Activated B cell treated with CpG ODN at 0.5 μM for 24 hours (primary cell): ENCODE data around the gene HACD3. TPM values are rescaled to one million over a fixed set of nuclear protein-coding genes. Genes with fewer than 3 reads are reported as not detected.
"Not testable (repeated sequence)": the region's sequence is repeated elsewhere in the genome, so short reads cannot be mapped to it uniquely, and the experiment has no call there.

Source experiments
- ATAC-seq: fragments of 200-7000 bp; cut with Tn5 transposase; one replicate; pipeline ENCODE4 v1.10.0; 2021; ENCODE audit warnings: low read depth, mild to moderate bottlenecking, moderate library complexity
- CTCF ChIA-PET: fragments of 350-600 bp; sonication (Branson Sonifier 250); formaldehyde crosslinking; loops from one replicate; lab custom pipeline; 2021; ENCODE audit warnings: antibody characterized with exemption; lab: Charles Lee
- POLR2A ChIA-PET: fragments of 350-600 bp; sonication (Branson Sonifier 250); formaldehyde crosslinking; loops from one replicate; lab custom pipeline; 2021; ENCODE audit warnings: antibody characterized with exemption; lab: Charles Lee
- DNase-seq: peaks from one replicate; pipeline ENCODE4 v3.0.0; 2022
- H3K27ac Mint-ChIP-seq: one replicate; pipeline ENCODE4 v1.8.0; 2020; ENCODE audit warnings: mixed read lengths
- H3K27me3 Mint-ChIP-seq: one replicate; pipeline ENCODE4 v1.8.0; 2021; ENCODE audit warnings: mixed read lengths
- H3K36me3 Mint-ChIP-seq: one replicate; pipeline ENCODE4 v1.8.0; 2021; ENCODE audit warnings: low read depth, mixed read lengths
- H3K4me1 Mint-ChIP-seq: one replicate; pipeline ENCODE4 v1.8.0; 2021; ENCODE audit warnings: mixed read lengths
- H3K4me3 Mint-ChIP-seq: one replicate; pipeline ENCODE4 v1.8.0; 2020; ENCODE audit warnings: mild to moderate bottlenecking, mixed read lengths
- H3K9me3 Mint-ChIP-seq: one replicate; pipeline ENCODE4 v1.8.0; 2020; ENCODE audit warnings: mixed read lengths
- intact Hi-C: fragments of 100-400 bp; cut with micrococcal nuclease; formaldehyde crosslinking; loops from one replicate; pipeline ENCODE4 v1.15.1; 2024
- total RNA-seq: library from RNA; stranded (reverse); gene quantifications from 2 replicates; pipeline ENCODE4 v1.2.3, GENCODE V29; 2022
- TF ChIP-seq, protein P1 (sequence below): fragments of 200-600 bp; IDR thresholded peaks from one replicate; pipeline ENCODE4 v1.8.0; 2022; ENCODE audit warnings: antibody characterized with exemption, mild to moderate bottlenecking

HACD3 gene
- total RNA-seq, 1 donor from 2014 or later, result 11.5 TPM

DNA sequence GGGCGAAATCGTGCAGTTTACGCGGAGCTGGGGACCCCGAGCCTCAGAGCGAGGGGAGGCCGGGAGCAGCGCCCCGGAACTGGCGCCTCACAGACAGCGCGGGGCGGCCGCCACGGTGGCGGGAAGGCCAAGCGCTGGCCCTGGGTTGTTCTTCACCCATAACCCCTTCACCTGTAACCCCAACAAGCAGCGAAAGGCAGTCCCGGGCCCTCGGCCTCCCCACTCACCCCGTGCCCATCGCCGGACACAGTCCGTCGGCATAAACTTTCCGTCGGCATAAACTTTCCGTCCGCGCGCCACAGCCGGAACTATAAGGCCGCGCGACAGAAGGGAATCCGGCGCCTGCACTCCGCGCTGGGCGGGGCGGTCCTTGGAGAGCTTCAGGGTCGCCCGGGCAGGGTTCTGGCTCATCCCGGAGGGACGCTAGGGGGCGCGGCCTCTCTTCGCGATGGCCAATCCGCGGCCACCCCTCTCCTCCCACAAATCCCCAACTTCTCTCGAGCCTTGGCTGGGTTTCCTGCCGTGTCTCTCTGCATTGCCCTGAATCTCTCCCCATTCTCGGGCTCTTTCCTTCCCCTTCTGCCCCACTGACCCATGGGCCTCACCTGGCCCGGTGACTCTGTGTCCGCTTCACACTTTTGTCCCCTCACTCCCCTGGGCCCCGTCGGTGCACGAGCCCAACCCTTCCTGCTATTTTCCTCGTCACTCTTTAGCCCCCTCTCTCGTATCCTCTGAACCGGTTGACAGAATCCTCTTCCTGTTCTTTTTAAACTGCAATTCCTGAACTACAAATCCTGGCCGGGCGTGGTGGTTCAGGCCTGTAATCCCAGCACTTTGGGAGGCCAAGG is 80.8 kb downstream of the HACD3 start, which contains the start of gene INTS14:
TSS of gene INTS14 (minus strand) at position 261 of the 848 bp plus-strand sequence. CDS start 3,751 bp downstream, outside the sequence.
- Mint-ChIP-seq H3K4me3 (peak within 1 kb of the TSS; percentile 92), H3K27me3 (no peaks in the 10 kb centered on the region), H3K36me3 (peaks cover 6% of the 10 kb centered on the region), H3K9me3 (no peaks in the 10 kb centered on the region), H3K27ac (peak within 1 kb of the TSS; percentile 91), H3K4me1 (peaks cover 35% of the 10 kb centered on the region)
- DNase-seq (peak; percentile 89), ATAC-seq (peak; percentile 98)
- TF ChIP-seq, protein P1, sequence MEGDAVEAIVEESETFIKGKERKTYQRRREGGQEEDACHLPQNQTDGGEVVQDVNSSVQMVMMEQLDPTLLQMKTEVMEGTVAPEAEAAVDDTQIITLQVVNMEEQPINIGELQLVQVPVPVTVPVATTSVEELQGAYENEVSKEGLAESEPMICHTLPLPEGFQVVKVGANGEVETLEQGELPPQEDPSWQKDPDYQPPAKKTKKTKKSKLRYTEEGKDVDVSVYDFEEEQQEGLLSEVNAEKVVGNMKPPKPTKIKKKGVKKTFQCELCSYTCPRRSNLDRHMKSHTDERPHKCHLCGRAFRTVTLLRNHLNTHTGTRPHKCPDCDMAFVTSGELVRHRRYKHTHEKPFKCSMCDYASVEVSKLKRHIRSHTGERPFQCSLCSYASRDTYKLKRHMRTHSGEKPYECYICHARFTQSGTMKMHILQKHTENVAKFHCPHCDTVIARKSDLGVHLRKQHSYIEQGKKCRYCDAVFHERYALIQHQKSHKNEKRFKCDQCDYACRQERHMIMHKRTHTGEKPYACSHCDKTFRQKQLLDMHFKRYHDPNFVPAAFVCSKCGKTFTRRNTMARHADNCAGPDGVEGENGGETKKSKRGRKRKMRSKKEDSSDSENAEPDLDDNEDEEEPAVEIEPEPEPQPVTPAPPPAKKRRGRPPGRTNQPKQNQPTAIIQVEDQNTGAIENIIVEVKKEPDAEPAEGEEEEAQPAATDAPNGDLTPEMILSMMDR, result no peak
- POLR2A ChIA-PET, result interaction anchor here (0.5 to 2.7 kb wide), 27 partner anchors 8 to 1517 kb away, joined by 3 to 19 read pairs (median 4); partner anchors contain the start of genes CIAO2A, CLPX, DENND4A and DPP8
- intact Hi-C loops, result loop anchor here (1.0 to 5.0 kb wide), 6 partner anchors 20 to 886 kb away; partner anchors contain the start of genes DENND4A, DPP8, HACD3 and RAB11A
- CTCF ChIA-PET, result interaction anchor here (0.6 to 1.9 kb wide), 8 partner anchors 20 to 258 kb away, joined by 3 to 7 read pairs (median 3); partner anchors contain the start of genes HACD3 and RAB11A

DNA sequence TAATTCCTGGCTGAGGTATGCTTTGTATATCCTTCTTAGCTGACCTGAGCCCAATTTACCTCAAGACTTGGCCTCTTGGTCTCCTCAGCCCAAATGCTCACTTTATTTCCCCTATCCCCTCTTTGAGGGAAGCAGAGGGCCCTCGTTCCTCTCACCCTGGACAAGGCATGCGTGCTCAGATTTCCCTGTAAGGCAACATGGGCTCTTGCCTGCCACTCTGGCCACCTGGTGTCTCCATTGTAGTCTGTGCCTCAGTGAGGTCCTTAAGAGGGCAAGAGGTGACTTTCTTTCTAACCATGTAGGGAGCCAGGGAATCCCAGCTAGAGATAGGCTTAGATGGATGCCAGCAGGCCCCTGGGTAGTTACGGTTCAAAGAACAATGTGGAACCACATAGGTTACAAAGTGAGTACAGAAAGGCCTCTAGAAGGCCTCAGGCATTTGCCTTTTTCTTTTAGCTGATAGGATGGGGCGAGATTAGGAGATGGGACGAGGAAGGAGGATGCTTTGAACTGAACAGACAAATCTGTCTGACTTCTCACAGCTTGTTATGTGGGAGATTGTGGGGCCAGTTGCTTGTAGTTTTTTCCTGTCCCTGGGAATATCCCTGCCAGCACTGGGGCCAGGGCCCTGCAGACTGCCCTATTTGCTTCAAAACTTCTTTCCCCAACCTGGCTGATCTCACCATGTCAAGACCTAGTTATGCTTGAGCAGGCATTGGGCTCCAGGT is 81.8 kb downstream of the HACD3 start:
- POLR2A ChIA-PET, result interaction anchor here (1.2 to 2.7 kb wide), 4 partner anchors 10 to 326 kb away, joined by 3 to 19 read pairs (median 6); partner anchors contain the start of genes DPP8, PARP16 and SLC24A1

DNA sequence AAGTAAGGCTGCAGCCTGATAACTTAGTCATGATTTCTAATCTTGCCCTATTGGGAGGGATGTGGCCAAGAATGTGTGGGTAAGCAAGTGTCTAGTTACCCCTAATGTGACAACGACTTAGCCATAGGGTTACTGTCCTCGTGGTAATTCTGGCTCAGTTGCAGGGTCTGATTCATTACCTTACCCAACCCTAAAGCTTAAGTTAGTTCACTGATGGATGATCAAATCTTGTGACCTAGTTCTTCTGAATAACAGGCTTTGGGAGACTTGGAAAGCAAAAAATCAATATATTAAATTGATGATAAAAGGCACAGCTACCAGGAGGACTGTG is 82.3 kb downstream of the HACD3 start:
- TF ChIP-seq, protein P1, result no peak
- Mint-ChIP-seq H3K36me3 (peaks cover 4% of the 10 kb centered on the region), H3K4me1 (peaks cover 35% of the 10 kb centered on the region), H3K9me3 (no peaks in the 10 kb centered on the region), H3K4me3 (peak overlapping the region; percentile 24), H3K27me3 (no peaks in the 10 kb centered on the region), H3K27ac (peak overlapping the region; percentile 91)
- DNase-seq (no peak), ATAC-seq (no peak)
- CTCF ChIA-PET, result interaction anchor here (0.5 kb wide), 1 partner anchor 246 kb away, joined by 6 read pairs; no protein-coding TSS in a partner anchor
- POLR2A ChIA-PET, result interaction anchor here (2.7 kb wide), 1 partner anchor 96 kb away, joined by 19 read pairs; the partner anchor contains the start of gene DPP8
- intact Hi-C loops, result loop anchor here (5.0 kb wide), 2 partner anchors 80 to 885 kb away; partner anchors contain the start of genes HACD3 and SNAPC5

More for the DNA sequence above, 81.8 kb downstream of the HACD3 start:
- no peak for DNase-seq
- peaks cover 4% of the 10 kb centered on the region for H3K36me3 Mint-ChIP-seq
- TF ChIP-seq, protein P1, result no peak
- H3K4me1 Mint-ChIP-seq, result peaks cover 35% of the 10 kb centered on the region
- H3K27me3 Mint-ChIP-seq, result no peaks in the 10 kb centered on the region
- peak overlapping the region; percentile 91 for H3K27ac Mint-ChIP-seq
- peak overlapping the region; percentile 92 for H3K4me3 Mint-ChIP-seq
- no peaks in the 10 kb centered on the region for H3K9me3 Mint-ChIP-seq
- no peak for ATAC-seq
- intact Hi-C loops, result loop anchor here (1.0 to 5.0 kb wide), 6 partner anchors 19 to 885 kb away; partner anchors contain the start of genes DENND4A, DPP8, HACD3 and RAB11A
- CTCF ChIA-PET, result interaction anchor here (0.5 to 1.9 kb wide), 3 partner anchors 26 to 257 kb away, joined by 5 to 7 read pairs (median 6); partner anchors contain the start of gene RAB11A

DNA sequence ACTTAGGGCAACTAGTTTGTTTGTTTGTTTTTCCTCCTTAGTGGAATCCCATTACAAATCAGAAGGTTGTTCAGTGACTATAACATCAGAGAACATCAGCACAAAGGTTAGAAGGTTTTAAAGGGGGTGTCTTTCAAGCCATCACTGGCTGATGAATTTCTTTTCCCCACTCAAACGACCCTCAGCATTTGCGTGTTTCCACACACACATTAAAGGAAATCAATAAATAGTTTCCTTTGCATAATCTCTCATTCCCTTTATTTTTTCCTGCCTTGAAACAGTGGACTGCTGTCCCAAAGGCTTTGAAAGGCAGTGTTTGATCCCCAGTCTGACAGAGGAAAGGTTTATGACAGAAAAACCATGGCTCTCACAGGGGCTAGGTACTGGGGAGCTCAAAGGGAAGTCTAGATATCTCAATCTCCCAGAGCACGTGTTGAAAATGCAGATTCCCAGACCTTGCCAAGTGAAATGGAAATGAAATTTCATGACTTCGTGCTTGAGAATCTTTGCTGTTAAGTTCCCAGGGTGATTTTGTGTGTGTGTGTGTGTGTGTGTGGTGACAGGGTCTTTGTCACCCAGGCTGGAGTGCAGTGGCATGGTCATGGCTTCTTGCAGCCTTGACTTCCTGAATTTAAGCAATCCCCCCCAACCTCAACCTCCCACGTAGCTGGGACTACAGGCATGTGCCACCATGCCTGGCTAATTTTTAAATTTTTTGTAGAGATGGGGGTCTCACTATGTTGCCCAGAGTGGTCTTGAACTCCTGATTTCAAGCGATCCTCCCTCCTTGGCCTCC is 82.9 kb downstream of the HACD3 start:
- Mint-ChIP-seq H3K9me3 (no peaks in the 10 kb centered on the region), H3K36me3 (peaks cover 4% of the 10 kb centered on the region), H3K27me3 (no peaks in the 10 kb centered on the region), H3K4me3 (no peak overlapping the region), H3K4me1 (peaks cover 35% of the 10 kb centered on the region), H3K27ac (no peak overlapping the region)
- ChIA-PET CTCF (interaction anchor here (0.5 kb wide), 1 partner anchor 247 kb away, joined by 6 read pairs; no protein-coding TSS in a partner anchor), POLR2A (no interaction called here)
- no peak for ATAC-seq
- TF ChIP-seq, protein P1, result no peak
- intact Hi-C loops, result loop anchor here (5.0 kb wide), 2 partner anchors 81 to 884 kb away; partner anchors contain the start of genes HACD3 and SNAPC5
- no peak for DNase-seq

DNA sequence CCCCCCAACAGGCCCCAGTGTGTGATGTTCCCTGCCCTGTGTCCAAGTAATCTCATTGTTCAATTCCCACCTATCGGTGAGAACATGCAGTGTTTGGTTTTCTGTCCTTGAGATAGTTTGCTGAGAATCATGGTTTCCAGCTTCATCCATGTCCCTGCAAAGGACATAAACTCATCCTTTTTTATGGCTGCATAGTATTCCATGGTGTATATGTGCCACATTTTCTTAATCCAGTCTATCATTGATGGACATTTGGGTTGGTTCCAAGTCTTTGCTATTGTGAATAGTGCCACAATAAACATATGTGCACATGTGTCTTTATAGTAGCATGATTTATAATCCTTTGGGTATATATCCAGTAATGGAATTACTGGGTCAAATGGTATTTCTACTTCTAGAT is 85.6 kb downstream of the HACD3 start:
- H3K4me1 Mint-ChIP-seq, result peaks cover 19% of the 10 kb centered on the region
- H3K27ac Mint-ChIP-seq, H3K9me3 Mint-ChIP-seq, CTCF ChIA-PET, DNase-seq, ATAC-seq, H3K4me3 Mint-ChIP-seq, POLR2A ChIA-PET, H3K36me3 Mint-ChIP-seq, H3K27me3 Mint-ChIP-seq, intact Hi-C loops: not testable (repeated sequence)
